ENCODE results near the gene NFKB2.

GRCh38 chr10:102408131-102408727 lies 12.7 kb downstream of the NFKB2 start:
- TF ChIP-seq GATA3 (IDR thresholded peaks at IDR 0.05; ENCODE audit: low read depth, low read length): no peak
- no peak for TF ChIP-seq GATA2 (IDR thresholded peaks at IDR 0.05; ENCODE audit: low read depth, low read length)
